ENCODE results near the gene THSD4. TPM values are rescaled to one million over a fixed set of nuclear protein-coding genes. Genes with fewer than 3 reads are reported as not detected.
A peak's percentile ranks its signal among the peaks of the same experiment; 100 is the strongest.

The THSD4 gene
- total RNA-seq, 1 donor, result under 0.01 TPM

- no peak for DNase-seq (ENCODE audit: low read depth in 2 of 3, low spot score in 2 of 3)
Measured at GRCh38 chr15:71781179-71781964, 666.1 kb downstream of the THSD4 start.

GRCh38 chr15:71781965-71782265 is 666.6 kb downstream of the THSD4 start:
- no peak for DNase-seq (ENCODE audit: low read depth in 2 of 3, low spot score in 2 of 3)

DNA sequence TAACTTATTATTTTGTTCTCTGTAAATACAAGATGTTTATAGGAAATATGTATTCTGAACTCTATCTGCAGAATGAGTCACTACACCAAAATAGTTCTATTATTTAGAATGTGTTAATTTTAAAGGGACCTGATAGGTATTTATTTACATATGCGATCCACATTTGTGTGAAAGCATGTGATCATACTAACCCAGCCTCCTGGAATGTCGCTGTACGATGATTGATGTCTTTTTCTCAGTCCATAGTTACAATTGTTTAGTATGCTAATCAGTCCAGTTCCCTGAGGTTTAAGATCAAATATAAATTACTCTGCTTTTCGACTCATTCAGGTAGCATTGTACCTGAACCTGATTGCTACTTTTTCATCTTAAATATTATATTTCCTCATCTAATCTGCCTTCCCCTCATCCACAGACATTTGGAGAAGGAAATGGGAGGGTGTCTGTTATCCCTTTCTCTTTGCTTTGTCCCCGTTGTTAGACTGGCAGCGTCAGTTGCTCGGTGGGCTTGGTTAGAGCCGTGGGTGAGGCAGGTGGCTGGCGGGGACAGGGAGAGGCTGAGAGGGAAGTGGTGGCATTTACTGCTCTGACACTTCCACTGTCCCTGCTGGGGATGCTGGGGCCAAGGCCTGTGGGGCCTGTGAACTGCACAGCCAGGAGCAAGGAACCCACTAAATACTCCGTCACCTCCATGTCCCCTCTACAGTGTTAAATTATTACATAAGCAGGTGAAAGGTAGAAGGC is 667.3 kb downstream of the THSD4 start:
- no peak for DNase-seq (ENCODE audit: low read depth in 2 of 3, low spot score in 2 of 3)

- peak in 1 of 3 donors; percentile 14 for DNase-seq (ENCODE audit: low read depth in 2 of 3, low spot score in 2 of 3)
Measured at GRCh38 chr15:71784719-71785118, 669.4 kb downstream of the THSD4 start.

- DNase-seq (ENCODE audit: low read depth in 2 of 3, low spot score in 2 of 3), result no peak
Measured at GRCh38 chr15:71785996-71786395, 670.7 kb downstream of the THSD4 start.

DNA sequence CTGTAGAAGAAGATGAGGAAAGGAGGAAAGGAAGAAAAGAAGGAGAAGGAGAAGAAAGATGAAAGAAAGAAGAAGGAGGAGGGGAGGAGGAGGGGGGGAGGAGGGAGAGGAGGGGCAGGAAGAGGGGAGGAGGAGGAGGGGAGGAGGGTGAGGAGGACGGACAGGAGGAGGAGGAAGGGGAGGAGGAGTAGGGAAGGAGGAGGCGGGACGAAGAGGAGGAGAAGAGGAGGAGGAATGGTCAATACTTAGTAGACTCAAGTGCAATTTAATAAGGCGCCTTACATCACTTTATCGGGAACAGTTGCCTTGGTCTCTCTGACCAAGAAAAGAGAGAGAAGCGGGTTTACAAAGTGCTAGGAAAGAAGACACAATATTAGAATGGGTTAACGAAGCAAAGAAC is 671.4 kb downstream of the THSD4 start:
- no peak for DNase-seq (ENCODE audit: low read depth in 2 of 3, low spot score in 2 of 3)

DNA sequence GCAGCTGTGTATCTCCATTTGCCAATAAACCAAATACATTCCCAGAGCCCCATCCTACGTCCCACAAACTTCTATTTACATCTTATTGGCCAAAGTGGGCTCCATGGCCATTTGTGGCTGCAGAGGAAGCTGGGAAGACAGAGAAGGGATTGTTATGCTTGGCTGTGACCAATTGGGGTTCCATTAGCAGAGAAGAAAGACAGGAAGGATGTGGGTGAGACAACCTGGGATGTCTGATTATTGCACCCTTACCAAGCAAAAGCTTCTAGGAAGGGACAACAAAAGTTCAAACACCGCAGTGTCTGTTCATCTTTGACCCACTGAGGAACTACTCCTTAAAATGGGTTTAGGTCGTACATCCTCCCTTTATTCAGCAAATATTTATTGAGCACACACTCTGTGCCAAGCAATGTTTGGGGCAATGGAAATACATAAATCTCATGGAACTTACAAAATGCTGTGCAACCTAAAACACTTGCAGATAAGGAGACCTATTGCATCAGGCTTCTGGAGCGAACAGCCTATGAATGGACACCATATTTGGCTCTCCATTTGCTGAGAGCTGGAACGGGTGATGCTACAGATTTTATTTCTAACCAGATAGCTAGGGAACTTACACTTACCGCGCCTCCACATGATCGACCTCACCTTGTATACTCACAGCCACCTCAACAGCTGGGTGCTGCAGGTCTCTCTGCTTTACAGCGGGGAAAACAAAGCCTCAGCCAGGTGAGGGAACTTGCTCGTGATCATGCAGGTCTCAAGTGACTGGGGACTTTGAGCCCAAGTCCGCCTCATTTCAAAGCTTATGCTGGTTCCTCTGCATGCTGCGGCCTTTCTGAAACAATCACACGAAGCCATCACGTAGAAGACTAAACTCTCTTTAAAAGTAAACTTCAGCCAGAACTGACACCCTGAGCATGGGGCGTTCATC is 673.6 kb downstream of the THSD4 start:
- no peak for DNase-seq (ENCODE audit: low read depth in 2 of 3, low spot score in 2 of 3)

DNA sequence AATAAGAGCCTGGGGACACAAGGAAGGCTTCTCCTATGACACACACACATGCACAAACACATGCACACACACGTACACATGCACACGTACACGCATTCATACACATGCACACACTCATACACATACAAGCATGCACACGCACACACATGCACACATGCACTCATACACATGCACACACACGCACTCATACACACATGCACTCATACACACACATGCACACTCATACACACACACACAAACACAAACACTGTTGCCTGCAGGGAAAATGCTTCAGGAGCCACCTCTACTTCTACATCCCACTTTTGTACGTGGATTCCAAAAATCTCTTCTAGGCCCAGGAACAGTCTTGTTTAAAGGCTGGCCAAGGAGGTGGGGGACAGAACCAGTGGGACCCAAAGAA is 674.3 kb downstream of the THSD4 start:
- DNase-seq (ENCODE audit: low read depth in 2 of 3, low spot score in 2 of 3), result no peak

DNA sequence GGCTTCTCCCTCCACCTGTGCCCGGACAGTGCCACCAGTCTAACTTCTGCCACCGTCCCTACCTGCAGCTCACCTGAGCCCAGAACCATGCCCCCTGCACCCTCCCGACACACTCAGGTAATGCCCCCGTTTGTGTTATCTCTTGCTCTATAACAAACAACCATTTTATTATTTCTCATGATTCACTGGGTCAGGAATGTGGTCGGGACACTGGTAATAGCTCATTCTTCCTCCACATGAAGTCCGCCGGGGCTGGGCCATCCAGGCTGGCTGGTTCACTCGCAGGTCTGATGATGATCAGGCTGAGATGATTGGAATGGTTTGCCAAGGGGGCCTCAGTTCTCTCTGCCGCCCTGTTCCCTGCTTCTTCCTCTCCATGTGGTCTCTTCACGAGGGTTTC is 674.8 kb downstream of the THSD4 start:
- DNase-seq (ENCODE audit: low read depth in 2 of 3, low spot score in 2 of 3), result no peak

- no peak for DNase-seq (ENCODE audit: low read depth in 2 of 3, low spot score in 2 of 3)
Measured at GRCh38 chr15:71791975-71792374, 676.7 kb downstream of the THSD4 start.

DNA sequence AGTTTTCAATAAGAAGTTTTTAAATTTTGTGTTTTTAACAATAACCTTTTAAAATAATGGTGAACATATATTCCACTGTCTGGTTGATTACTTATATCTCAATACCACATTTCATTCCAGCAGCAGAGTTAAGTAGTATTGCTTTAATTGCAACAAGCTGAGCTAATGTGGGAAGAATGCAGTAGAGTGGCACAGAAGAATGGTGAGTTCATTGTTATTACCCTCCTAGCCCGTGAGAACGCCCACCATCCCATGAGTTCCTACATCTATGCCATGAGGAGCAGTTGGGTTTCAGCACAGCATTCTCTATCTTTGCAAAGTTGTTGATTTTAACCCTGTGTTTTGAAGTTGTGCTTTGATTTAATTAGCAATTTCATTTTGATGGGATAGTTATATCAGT is 677.2 kb downstream of the THSD4 start:
- no peak for DNase-seq (ENCODE audit: low read depth in 2 of 3, low spot score in 2 of 3)

- DNase-seq (ENCODE audit: low read depth in 2 of 3, low spot score in 2 of 3), result no peak
Measured at GRCh38 chr15:71798641-71799040, 683.4 kb downstream of the THSD4 start.

GRCh38 chr15:71800190-71800589 is 684.9 kb downstream of the THSD4 start:
- DNase-seq (ENCODE audit: low read depth in 2 of 3, low spot score in 2 of 3), result no peak

- peak in 2 of 3 donors; percentile 39 to 77 for DNase-seq (ENCODE audit: low read depth in 2 of 3, low spot score in 2 of 3)
Measured at GRCh38 chr15:71800835-71801745, 685.8 kb downstream of the THSD4 start.

- DNase-seq (ENCODE audit: low read depth in 2 of 3, low spot score in 2 of 3), result no peak
Measured at GRCh38 chr15:71801935-71802655, 686.8 kb downstream of the THSD4 start.

GRCh38 chr15:71802770-71803169 is 687.5 kb downstream of the THSD4 start:
- DNase-seq (ENCODE audit: low read depth in 2 of 3, low spot score in 2 of 3), result peak in 2 of 3 donors; percentile 36 to 56

DNA sequence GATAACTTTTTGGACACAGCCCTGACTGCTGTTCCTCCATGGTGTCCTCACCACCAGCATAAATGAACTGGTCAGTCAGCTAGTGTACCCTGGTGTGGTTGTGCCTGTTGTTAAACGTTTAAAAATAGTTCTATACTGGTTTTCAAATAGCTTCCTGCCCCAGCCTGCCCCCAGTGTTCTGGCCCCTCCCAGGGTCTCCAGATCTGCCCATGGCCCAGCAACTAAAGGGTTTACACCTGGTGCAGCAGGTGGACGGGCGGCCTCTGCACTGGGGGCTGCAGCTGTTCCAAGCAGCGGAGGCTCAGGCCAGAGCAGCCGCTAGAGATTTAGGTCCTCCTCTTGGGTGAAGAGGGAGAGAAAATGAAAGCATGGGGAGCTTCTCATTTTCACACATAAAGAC is 689.0 kb downstream of the THSD4 start:
- no peak for DNase-seq (ENCODE audit: low read depth in 2 of 3, low spot score in 2 of 3)

DNA sequence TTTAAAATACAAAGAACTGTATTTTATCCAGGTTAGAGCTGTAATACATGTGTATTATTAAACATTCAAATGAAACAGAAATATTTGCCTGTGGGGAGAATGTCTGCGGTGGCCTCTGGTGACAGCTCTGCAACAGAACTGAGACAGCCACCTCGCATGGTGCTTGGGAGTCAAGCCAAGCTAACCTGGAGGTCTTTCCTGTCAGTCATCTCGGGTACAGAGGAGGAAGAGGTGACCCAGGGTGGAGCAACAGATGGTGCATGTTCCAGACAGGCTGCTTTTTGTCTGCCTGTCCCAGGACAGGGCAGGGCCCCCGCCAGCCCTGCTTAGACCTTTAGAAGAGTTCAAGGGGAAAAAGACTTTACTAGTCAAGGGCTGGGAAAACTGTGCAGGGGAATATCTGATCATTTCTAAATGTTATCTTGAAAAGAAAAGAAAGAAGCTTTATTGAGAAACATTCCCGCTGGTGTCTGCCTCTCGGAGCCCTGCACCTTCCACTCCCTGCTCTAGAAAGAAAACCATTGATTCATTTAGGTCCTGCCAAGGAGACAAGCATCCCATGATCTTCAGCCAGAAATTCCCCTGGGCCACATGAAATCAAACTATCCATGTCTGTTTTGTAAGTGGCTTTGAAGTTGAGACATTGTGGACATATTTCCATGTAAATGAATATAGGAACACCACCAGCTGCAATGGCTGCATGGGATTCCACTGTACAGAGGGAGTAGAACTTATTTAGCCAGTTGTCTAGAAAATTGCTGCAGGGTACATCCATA is 689.6 kb downstream of the THSD4 start:
- DNase-seq (ENCODE audit: low read depth in 2 of 3, low spot score in 2 of 3), result peak in 1 of 3 donors; percentile 21

- no peak for DNase-seq (ENCODE audit: low read depth in 2 of 3, low spot score in 2 of 3)
Measured at GRCh38 chr15:71806452-71806931, 691.2 kb downstream of the THSD4 start.

All from hematopoietic multipotent progenitor cell (in vitro differentiated cells).